ENCODE data around the gene C19orf67.
A peak's percentile ranks its signal among the peaks of the same experiment; 100 is the strongest.

DNA sequence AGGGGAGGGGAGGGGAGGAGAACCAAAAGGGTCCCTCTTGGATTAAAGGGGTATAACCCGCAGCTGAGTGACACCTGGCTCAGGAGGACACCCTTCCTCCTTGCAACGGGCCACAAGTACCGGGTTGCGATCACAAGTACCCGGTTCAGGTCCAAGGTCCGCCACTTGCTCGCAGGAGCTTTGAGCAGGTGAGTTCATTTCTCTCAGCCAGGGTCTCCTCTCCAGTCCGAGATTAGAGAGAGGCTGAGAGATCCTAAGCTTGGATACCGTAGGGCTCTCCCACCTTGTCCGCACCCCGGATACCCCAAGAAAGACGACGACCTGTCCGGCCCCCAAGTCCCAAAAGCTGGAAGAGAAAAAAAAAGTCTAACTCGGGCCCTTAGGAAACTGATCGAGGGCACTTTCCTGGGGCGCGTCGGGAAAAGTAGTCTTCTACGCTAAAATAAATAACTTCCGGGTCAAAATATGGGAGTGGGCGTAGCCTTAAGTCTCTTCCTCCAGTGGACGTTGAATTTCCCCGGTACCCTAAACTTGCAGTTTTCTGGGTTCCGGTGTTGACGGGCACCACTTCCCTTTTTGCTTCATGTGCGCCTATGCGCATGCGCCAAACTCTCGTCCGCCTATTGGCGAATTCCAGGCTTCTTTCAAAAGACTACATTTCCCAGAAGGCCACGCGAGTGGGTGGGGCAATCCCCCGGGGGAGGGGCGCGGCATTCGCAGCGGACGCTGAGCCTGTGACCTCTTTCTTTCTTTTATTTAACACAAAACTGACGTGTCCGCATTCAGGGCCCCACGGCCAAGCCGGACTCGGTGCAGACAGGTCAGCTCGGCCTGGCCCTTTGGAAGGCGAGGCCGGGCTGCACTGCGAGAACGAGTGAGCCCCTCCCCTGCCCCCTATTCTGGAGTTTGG lies 4.4 kb downstream of the C19orf67 start:
- TF ChIP-seq, protein P1, sequence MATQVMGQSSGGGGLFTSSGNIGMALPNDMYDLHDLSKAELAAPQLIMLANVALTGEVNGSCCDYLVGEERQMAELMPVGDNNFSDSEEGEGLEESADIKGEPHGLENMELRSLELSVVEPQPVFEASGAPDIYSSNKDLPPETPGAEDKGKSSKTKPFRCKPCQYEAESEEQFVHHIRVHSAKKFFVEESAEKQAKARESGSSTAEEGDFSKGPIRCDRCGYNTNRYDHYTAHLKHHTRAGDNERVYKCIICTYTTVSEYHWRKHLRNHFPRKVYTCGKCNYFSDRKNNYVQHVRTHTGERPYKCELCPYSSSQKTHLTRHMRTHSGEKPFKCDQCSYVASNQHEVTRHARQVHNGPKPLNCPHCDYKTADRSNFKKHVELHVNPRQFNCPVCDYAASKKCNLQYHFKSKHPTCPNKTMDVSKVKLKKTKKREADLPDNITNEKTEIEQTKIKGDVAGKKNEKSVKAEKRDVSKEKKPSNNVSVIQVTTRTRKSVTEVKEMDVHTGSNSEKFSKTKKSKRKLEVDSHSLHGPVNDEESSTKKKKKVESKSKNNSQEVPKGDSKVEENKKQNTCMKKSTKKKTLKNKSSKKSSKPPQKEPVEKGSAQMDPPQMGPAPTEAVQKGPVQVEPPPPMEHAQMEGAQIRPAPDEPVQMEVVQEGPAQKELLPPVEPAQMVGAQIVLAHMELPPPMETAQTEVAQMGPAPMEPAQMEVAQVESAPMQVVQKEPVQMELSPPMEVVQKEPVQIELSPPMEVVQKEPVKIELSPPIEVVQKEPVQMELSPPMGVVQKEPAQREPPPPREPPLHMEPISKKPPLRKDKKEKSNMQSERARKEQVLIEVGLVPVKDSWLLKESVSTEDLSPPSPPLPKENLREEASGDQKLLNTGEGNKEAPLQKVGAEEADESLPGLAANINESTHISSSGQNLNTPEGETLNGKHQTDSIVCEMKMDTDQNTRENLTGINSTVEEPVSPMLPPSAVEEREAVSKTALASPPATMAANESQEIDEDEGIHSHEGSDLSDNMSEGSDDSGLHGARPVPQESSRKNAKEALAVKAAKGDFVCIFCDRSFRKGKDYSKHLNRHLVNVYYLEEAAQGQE (IDR thresholded peaks at IDR 0.05; ENCODE audit: insufficient replicate concordance, low read depth): peak; percentile 27
- no peak; the same call in 1 of the 2 replicates for TF ChIP-seq POLR2AphosphoS5 (IDR thresholded peaks at IDR 0.05; ENCODE audit: low read depth)
